H1 (cell line): Measurements from ENCODE around the gene SLC23A2. TPM values are rescaled to one million over a fixed set of nuclear protein-coding genes. Genes with fewer than 3 reads are reported as not detected.
A peak's percentile ranks its signal among the peaks of the same experiment; 100 is the strongest.

Experiments
- CTCF ChIA-PET: fragments of 300-600 bp; sonication (Branson Sonifier 250); formaldehyde crosslinking; loops from one replicate; lab custom pipeline; 2021; ENCODE audit not compliant: partially characterized antibody; lab: Charles Lee
- POLR2A ChIA-PET: fragments of 300-600 bp; sonication (Branson Sonifier 250); formaldehyde crosslinking; loops from one replicate; lab custom pipeline; 2021; ENCODE audit warnings: inconsistent platforms; ENCODE audit not compliant: partially characterized antibody; lab: Charles Lee
- DNase-seq, 2 experiments: peaks; one replicate each; pipeline versions ENCODE4 v3.0.0 to v3.0.0-alpha.2; 2010 to 2022; ENCODE audit warnings: low spot score in 2 of 2, low read depth in 1 of 2, mixed read lengths in 1 of 2
- FAIRE-seq: peaks from 2 replicates; lab custom pipeline; 2011; peaks lifted over from hg19 to GRCh38; lab: Jason Lieb, UNC
- H2AFZ ChIP-seq: 2 replicates; pipeline ENCODE4 v1.8.1; 2012; ENCODE audit warnings: low read length, inconsistent platforms
- H2AK5ac ChIP-seq: 2 replicates; pipeline ENCODE4 v1.6.1; 2013; ENCODE audit warnings: low read depth, low read length
- H2BK120ac ChIP-seq: replicated peaks from 2 replicates; pipeline ENCODE3; 2013; ENCODE audit warnings: low read depth, low read length, inconsistent platforms
- H2BK12ac ChIP-seq: 2 replicates; pipeline ENCODE4 v1.6.1; 2013; ENCODE audit warnings: low read depth, low read length
- H2BK15ac ChIP-seq: 2 replicates; pipeline ENCODE4 v1.6.1; 2013; ENCODE audit warnings: low read length
- H2BK20ac ChIP-seq: 2 replicates; pipeline ENCODE4 v1.6.1; 2013; ENCODE audit warnings: low read length
- H2BK5ac ChIP-seq: 2 replicates; pipeline ENCODE4 v1.6.1; 2013; ENCODE audit warnings: low read depth, low read length
- H3K14ac ChIP-seq: 2 replicates; pipeline ENCODE4 v1.6.1; 2013; ENCODE audit warnings: inconsistent platforms; ENCODE audit not compliant: insufficient read length
- H3K18ac ChIP-seq: 2 replicates; pipeline ENCODE4 v1.6.1; 2013; ENCODE audit warnings: low read length; ENCODE audit errors: extremely low read depth
- H3K23ac ChIP-seq: 2 replicates; pipeline ENCODE4 v1.6.1; 2013; ENCODE audit warnings: inconsistent platforms; ENCODE audit not compliant: insufficient read length
- H3K23me2 ChIP-seq: 2 replicates; pipeline ENCODE4 v1.6.1; 2013; ENCODE audit warnings: low read depth, low read length
- H3K27ac ChIP-seq: 2 replicates; pipeline ENCODE4 v1.6.1; 2011; ENCODE audit warnings: low read depth, low read length, inconsistent platforms
- H3K27me3 ChIP-seq, 4 experiments: replicated peaks in 1 of 4; 1 replicate in 1 of 4; 2 replicates in 3 of 4; pipeline versions ENCODE4 v1.6.1 to v1.8.1; 2011 to 2013; ENCODE audit warnings: low read length in 3 of 4, mild to moderate bottlenecking in 3 of 4, inconsistent platforms in 2 of 4, mixed read lengths in 2 of 4, moderate library complexity in 1 of 4; ENCODE audit not compliant: control insufficient read depth in 3 of 4, insufficient read depth in 3 of 4; ENCODE audit errors: extremely low read depth in 1 of 4
- H3K36me3 ChIP-seq, 4 experiments: 2 replicates each; pipeline versions ENCODE4 v1.6.1 to v1.8.1; 2011 to 2013; ENCODE audit warnings: mild to moderate bottlenecking in 4 of 4, low read length in 3 of 4, moderate library complexity in 2 of 4, control low read depth in 1 of 4, inconsistent platforms in 1 of 4; ENCODE audit not compliant: insufficient read depth in 4 of 4, control insufficient read depth in 2 of 4
- H3K4ac ChIP-seq: replicated peaks from 2 replicates; pipeline ENCODE3; 2013; ENCODE audit warnings: low read length, low read depth, mixed read lengths, inconsistent platforms; ENCODE audit not compliant: insufficient read length
- H3K4me1 ChIP-seq, 4 experiments: replicated peaks in 1 of 4; 1 replicate in 1 of 4; 2 replicates in 3 of 4; pipeline versions ENCODE4 v1.6.1 to v1.8.1; 2011 to 2013; ENCODE audit warnings: low read length in 3 of 4, inconsistent platforms in 2 of 4, mixed read lengths in 1 of 4; ENCODE audit not compliant: insufficient read depth in 4 of 4, control insufficient read depth in 3 of 4
- H3K4me2 ChIP-seq, 2 experiments: 2 replicates each; pipeline versions ENCODE4 v1.6.1 to v1.8.1; 2011 to 2013; ENCODE audit warnings: low read depth in 2 of 2, low read length in 2 of 2, control low read depth in 1 of 2, inconsistent platforms in 1 of 2, mild to moderate bottlenecking in 1 of 2; ENCODE audit not compliant: insufficient read depth in 1 of 2
- H3K4me3 ChIP-seq, 4 experiments: fragments of 200-600, 300-600 bp in 1 of 4; sonication (generic), shearing (Covaris generic), sonication (Bioruptor Twin) in 1 of 4; 2 replicates each; pipeline versions ENCODE4 v1.5.1 to v1.8.1; 2011 to 2016; ENCODE audit warnings: low read length in 4 of 4, low read depth in 3 of 4, control low read depth in 2 of 4, inconsistent platforms in 2 of 4, mild to moderate bottlenecking in 2 of 4, mixed read lengths in 1 of 4, moderate library complexity in 1 of 4; ENCODE audit not compliant: insufficient read depth in 2 of 4; ENCODE audit errors: extremely low read depth in 1 of 4
- H3K56ac ChIP-seq: replicated peaks from 2 replicates; pipeline ENCODE3; 2013; ENCODE audit warnings: low read depth, mild to moderate bottlenecking, mixed read lengths, low read length, inconsistent platforms; ENCODE audit not compliant: insufficient read length
- H3K79me1 ChIP-seq: 2 replicates; pipeline ENCODE4 v1.6.1; 2013; ENCODE audit warnings: low read depth, low read length, control low read depth
- H3K79me2 ChIP-seq, 2 experiments: 2 replicates each; pipeline versions ENCODE4 v1.6.1 to v1.8.1; 2012 to 2013; ENCODE audit warnings: low read length in 2 of 2, mild to moderate bottlenecking in 2 of 2, inconsistent platforms in 1 of 2; ENCODE audit not compliant: insufficient read depth in 2 of 2, control insufficient read depth in 1 of 2
- H3K9ac ChIP-seq, 4 experiments: replicated peaks in 1 of 4; 1 replicate in 1 of 4; 2 replicates in 3 of 4; pipeline versions ENCODE4 v1.6.1 to v1.8.1; 2011 to 2013; ENCODE audit warnings: low read depth in 3 of 4, low read length in 3 of 4, control low read depth in 2 of 4, mild to moderate bottlenecking in 2 of 4, moderate library complexity in 2 of 4, inconsistent platforms in 1 of 4; ENCODE audit errors: extremely low read depth in 1 of 4
- H3K9me3 ChIP-seq, 2 experiments: 2 replicates each; pipeline versions ENCODE4 v1.6.1 to v1.8.1; 2012 to 2013; ENCODE audit warnings: mild to moderate bottlenecking in 2 of 2, moderate library complexity in 2 of 2, control low read depth in 1 of 2, inconsistent platforms in 1 of 2, low read depth in 1 of 2, low read length in 1 of 2, mixed read lengths in 1 of 2; ENCODE audit not compliant: insufficient read depth in 2 of 2
- H4K20me1 ChIP-seq, 2 experiments: replicated peaks in 1 of 2; 2 replicates each; pipeline versions ENCODE3 to v1.8.1; 2011 to 2013; ENCODE audit warnings: inconsistent platforms in 2 of 2, low read length in 2 of 2, mild to moderate bottlenecking in 1 of 2; ENCODE audit not compliant: insufficient read depth in 2 of 2, control insufficient read depth in 1 of 2
- H4K5ac ChIP-seq: 2 replicates; pipeline ENCODE4 v1.6.1; 2013; ENCODE audit warnings: low read length, low read depth, mixed read lengths, inconsistent platforms; ENCODE audit not compliant: insufficient read length
- H4K8ac ChIP-seq: 2 replicates; pipeline ENCODE4 v1.8.0; 2013; ENCODE audit warnings: mild to moderate bottlenecking, moderate library complexity, low read length, inconsistent platforms; ENCODE audit not compliant: insufficient read depth; ENCODE audit errors: extremely low read depth
- H4K91ac ChIP-seq: replicated peaks from 2 replicates; pipeline ENCODE3; 2013; ENCODE audit warnings: low read length, mixed read lengths, inconsistent platforms; ENCODE audit not compliant: insufficient read length
- HDAC6 ChIP-seq: IDR thresholded peaks from one replicate; pipeline ENCODE4 v1.7.1; 2012; ENCODE audit warnings: low read depth, mild to moderate bottlenecking, inconsistent platforms, low read length, moderate library complexity
- POU5F1 ChIP-seq: IDR thresholded peaks from 2 replicates; pipeline ENCODE4 v1.6.1; 2011; ENCODE audit warnings: low read depth, mild to moderate bottlenecking, low read length, moderate library complexity
- SIRT6 ChIP-seq: IDR thresholded peaks from one replicate; pipeline ENCODE4 v1.7.1; 2012; ENCODE audit warnings: low read length, inconsistent platforms
- SP1 ChIP-seq: IDR thresholded peaks from 2 replicates; pipeline ENCODE4 v1.6.1; 2011; ENCODE audit warnings: low read depth, low read length
- TAF1 ChIP-seq: IDR thresholded peaks from 2 replicates; pipeline ENCODE4 v1.6.1; 2011; ENCODE audit warnings: mild to moderate bottlenecking, low read depth, low read length
- TBP ChIP-seq: IDR thresholded peaks from 2 replicates; pipeline ENCODE4 v1.6.1; 2011; ENCODE audit warnings: low read depth, low read length, improper control_type of control experiment
- TCF12 ChIP-seq: IDR thresholded peaks from 2 replicates; pipeline ENCODE4 v1.6.1; 2011; ENCODE audit warnings: low read depth, mild to moderate bottlenecking, low read length
- WGBS, 2 experiments: shearing (Covaris generic) in 1 of 2; methylation state at CpG; one replicate each; pipeline versions ENCODE4 v1.1.6 to v1.1.7; 2013 to 2015; ENCODE audit warnings: low lambda C conversion rate in 2 of 2, mixed read lengths in 2 of 2, inconsistent platforms in 1 of 2, low coverage in 1 of 2, missing lambda C conversion rate in 1 of 2; ENCODE audit not compliant: insufficient replicate concordance in 2 of 2, insufficient coverage in 1 of 2, insufficient read length in 1 of 2; ENCODE audit errors: extremely low coverage in 1 of 2, missing lambda C conversion rate in 1 of 2; 5-methylcytosine and 5-hydroxymethylcytosine counted together
- polyA plus RNA-seq, 7 experiments: library from polyadenylated mRNA; depleted of rRNA in 3 of 7; stranded (reverse) in 5 of 7; unstranded in 2 of 7; fragments of >200 nt in 5 of 7; fragments of 200-250 nt in 2 of 7; gene quantifications; 1 replicate in 5 of 7; 2 replicates in 1 of 7; 4 replicates in 1 of 7; pipeline versions ENCODE4 v1.2.1 to v1.2.3, GENCODE V29; 2011 to 2013; ENCODE audit warnings: missing spikeins in 2 of 7, mixed read lengths in 2 of 7
- total RNA-seq: library from RNA; stranded (reverse); fragmentation: NEBNext Ultra II Directional; extraction: Animal tissue kit (Norgen Biotek cat#: 25700); gene quantifications from 2 replicates; pipeline ENCODE4 v1.2.1, GENCODE V29; 2021
- TF ChIP-seq, protein P1 (sequence below): IDR thresholded peaks from 2 replicates; pipeline ENCODE4 v1.6.1; 2012; ENCODE audit warnings: low read length, inconsistent platforms

Gene SLC23A2
- total and polyA plus RNA-seq, 2 of the 8 experiments (the other 6 are each of a cell fraction or from before 2014, with no cell fraction given): 17.0 to 18.6 TPM

DNA sequence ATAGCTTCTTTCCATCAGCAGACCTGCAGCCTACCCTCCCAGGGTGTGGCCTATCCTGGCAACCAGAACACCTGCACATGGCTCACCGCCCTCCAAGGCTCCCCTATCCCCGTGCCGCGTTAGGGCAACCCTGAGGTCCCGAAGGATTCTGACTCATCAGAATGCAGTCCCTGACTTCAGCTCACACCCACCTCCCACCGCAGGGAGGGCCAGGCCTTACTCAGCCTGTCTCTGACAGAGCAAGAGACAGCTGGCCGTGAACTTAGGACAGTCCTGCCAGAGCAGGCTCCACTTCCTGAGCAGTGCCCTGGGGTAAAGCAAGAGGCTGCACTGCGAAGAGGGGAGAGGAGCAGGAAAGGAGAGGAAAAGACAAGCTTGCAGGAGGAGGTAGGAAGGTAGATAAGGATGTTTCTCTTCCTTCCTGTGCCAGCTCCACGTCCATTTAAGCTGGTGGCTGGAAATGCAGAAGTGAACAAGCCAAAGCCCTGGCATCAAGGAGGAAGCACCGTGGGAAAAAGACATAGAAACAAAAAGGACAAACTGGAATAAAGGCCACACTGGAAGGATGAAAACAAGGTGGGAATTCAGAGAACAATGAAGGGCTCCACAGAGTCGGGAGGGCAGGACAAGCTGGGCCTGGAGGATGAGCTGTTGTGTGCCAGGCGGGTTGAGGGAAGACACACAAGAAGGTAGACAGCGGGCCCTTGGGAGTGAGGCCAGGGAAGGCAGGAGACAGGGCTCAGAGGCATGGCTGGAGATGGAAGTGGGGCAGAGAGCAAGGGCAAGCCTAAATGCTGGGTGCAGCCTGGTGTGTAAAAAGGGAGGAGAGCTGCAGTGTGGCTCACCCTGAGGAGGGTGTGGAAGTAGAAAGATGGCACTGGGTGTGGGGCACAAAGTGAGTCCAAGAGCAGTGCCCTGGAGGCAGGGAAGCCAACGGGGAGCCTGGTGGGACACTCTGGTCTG, 102.7 kb downstream of the SLC23A2 start:
- Histone ChIP-seq H4K20me1 (no peaks in the 10 kb centered on the region), H2BK5ac (peak overlapping the region; percentile 19; the same call in 1 of the 2 replicates), H3K4me2 (no peak overlapping the region), H3K9me3 (no peaks in the 10 kb centered on the region), H2BK15ac (no peak overlapping the region), H4K91ac (no peak overlapping the region), H2AK5ac (no peak overlapping the region), H2BK120ac (no peak overlapping the region), H4K8ac (no peak overlapping the region), H3K79me1 (no peaks in the 10 kb centered on the region), H3K9ac (no peak overlapping the region), H3K14ac (no peak overlapping the region), H3K4ac (no peak overlapping the region), H2AFZ (no peak overlapping the region), H3K27me3 (no peaks in the 10 kb centered on the region; a peak in 1 of 7 replicates), H2BK20ac (no peak overlapping the region), H3K4me3 (no peak overlapping the region), H3K18ac (no peak overlapping the region), H3K23ac (no peak overlapping the region), H2BK12ac (no peak overlapping the region), H3K56ac (no peak overlapping the region), H3K79me2 (no peaks in the 10 kb centered on the region), H3K27ac (no peak overlapping the region), H3K4me1 (peaks cover 0 to 16% (median 10%) of the 10 kb centered on the region in 4 experiments; a peak in 5 of 7 replicates), H4K5ac (no peak overlapping the region), H3K36me3 (0 out of 8 replicates have a peak, but pooled peaks cover 0 to 2% (median 0%) of the 10 kb centered on the region in 4 experiments), H3K23me2 (no peaks in the 10 kb centered on the region)
- ChIA-PET POLR2A (interaction anchor here (0.7 to 1.2 kb wide), 2 partner anchors 13 to 57 kb away, joined by 3 to 4 read pairs; no protein-coding TSS in a partner anchor), CTCF (interaction anchor here (0.8 to 2.8 kb wide), 12 partner anchors 8 to 285 kb away, joined by 3 to 12 read pairs (median 4); no protein-coding TSS in a partner anchor)
- 87% methylated on average over 14 of the region's 14 CpGs; no CpG with 5 or more reads in 1 of the 2 experiments for WGBS, 2 experiments
- FAIRE-seq: no peak
- DNase-seq: no peak
- TF ChIP-seq HDAC6 (no peak), SP1 (no peak), POU5F1 (no peak), TCF12 (no peak), TAF1 (no peak), SIRT6 (no peak), TBP (no peak)
- TF ChIP-seq, protein P1, sequence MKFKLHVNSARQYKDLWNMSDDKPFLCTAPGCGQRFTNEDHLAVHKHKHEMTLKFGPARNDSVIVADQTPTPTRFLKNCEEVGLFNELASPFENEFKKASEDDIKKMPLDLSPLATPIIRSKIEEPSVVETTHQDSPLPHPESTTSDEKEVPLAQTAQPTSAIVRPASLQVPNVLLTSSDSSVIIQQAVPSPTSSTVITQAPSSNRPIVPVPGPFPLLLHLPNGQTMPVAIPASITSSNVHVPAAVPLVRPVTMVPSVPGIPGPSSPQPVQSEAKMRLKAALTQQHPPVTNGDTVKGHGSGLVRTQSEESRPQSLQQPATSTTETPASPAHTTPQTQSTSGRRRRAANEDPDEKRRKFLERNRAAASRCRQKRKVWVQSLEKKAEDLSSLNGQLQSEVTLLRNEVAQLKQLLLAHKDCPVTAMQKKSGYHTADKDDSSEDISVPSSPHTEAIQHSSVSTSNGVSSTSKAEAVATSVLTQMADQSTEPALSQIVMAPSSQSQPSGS: no peak
